Endothelial cell of umbilical vein (primary cell): ENCODE results near the gene FAAP100. TPM values are rescaled to one million over a fixed set of nuclear protein-coding genes. Genes with fewer than 3 reads are reported as not detected.

Experiments used
- BruUV-seq: library from RNA; stranded (reverse); fragments of 400-500 nt; replicated peaks from 2 replicates; lab custom pipeline; 2021; lab: Mats Ljungman, UMichigan
- CTCF ChIA-PET: fragments of 300-600, 350-600 bp; sonication (Branson Sonifier 250); formaldehyde crosslinking; loops from one replicate; lab custom pipeline; 2021; ENCODE audit warnings: antibody characterized with exemption, inconsistent platforms; lab: Charles Lee
- POLR2A ChIA-PET: fragments of 300-600, 350-600 bp; sonication (Branson Sonifier 250); formaldehyde crosslinking; loops from one replicate; lab custom pipeline; 2021; ENCODE audit warnings: antibody characterized with exemption, inconsistent platforms; lab: Charles Lee
- DNase-seq: peaks from one replicate; pipeline ENCODE4 v3.0.0-alpha.2; 2011; ENCODE audit warnings: low read depth, low spot score
- FAIRE-seq: peaks from 2 replicates; lab custom pipeline; 2011; peaks lifted over from hg19 to GRCh38; lab: Jason Lieb, UNC
- H2AFZ ChIP-seq: 2 replicates; pipeline ENCODE4 v1.6.0; 2012; ENCODE audit warnings: low read depth, low read length, control low read depth, inconsistent platforms
- H3K27ac ChIP-seq: 2 replicates; pipeline ENCODE4 v1.5.1; 2011; ENCODE audit warnings: low read depth, mild to moderate bottlenecking, control low read depth, low read length, moderate library complexity; ENCODE audit not compliant: insufficient read depth
- H3K27me3 ChIP-seq, 2 experiments: 2 replicates each; pipeline versions ENCODE4 v1.6.0 to v1.6.1; 2011; ENCODE audit warnings: low read length in 2 of 2, mixed read lengths in 1 of 2; ENCODE audit not compliant: control insufficient read depth in 2 of 2, insufficient read depth in 2 of 2
- H3K36me3 ChIP-seq, 2 experiments: 2 replicates in 1 of 2; 3 replicates in 1 of 2; pipeline ENCODE4 v1.5.1; 2011; ENCODE audit warnings: low read length in 2 of 2, mild to moderate bottlenecking in 1 of 2, moderate library complexity in 1 of 2; ENCODE audit not compliant: control insufficient read depth in 2 of 2, insufficient read depth in 2 of 2; ENCODE audit errors: extremely low read depth in 1 of 2
- H3K4me1 ChIP-seq: 3 replicates; pipeline ENCODE4 v1.5.1; 2011; ENCODE audit warnings: mild to moderate bottlenecking, low read length; ENCODE audit not compliant: control insufficient read depth, insufficient read depth; ENCODE audit errors: extremely low read depth
- H3K4me2 ChIP-seq: 2 replicates; pipeline ENCODE4 v1.6.1; 2011; ENCODE audit warnings: low read length, control low read depth, mixed read lengths; ENCODE audit not compliant: insufficient read depth
- H3K4me3 ChIP-seq, 3 experiments: fragments of 200-600 bp in 1 of 3; sonication (generic), shearing (Covaris generic) in 1 of 3; replicated peaks in 1 of 3; 2 replicates each; pipeline ENCODE4 v1.5.1; 2011 to 2016; ENCODE audit warnings: control low read depth in 3 of 3, low read length in 3 of 3, mild to moderate bottlenecking in 2 of 3, inconsistent platforms in 1 of 3, low read depth in 1 of 3, moderate library complexity in 1 of 3; ENCODE audit not compliant: insufficient read depth in 1 of 3
- H3K79me2 ChIP-seq: 2 replicates; pipeline ENCODE4 v1.6.0; 2012; ENCODE audit warnings: low read length, inconsistent platforms; ENCODE audit not compliant: control insufficient read depth, insufficient read depth
- H3K9ac ChIP-seq: replicated peaks from 2 replicates; pipeline ENCODE3; 2011; ENCODE audit warnings: low read length, control low read depth; ENCODE audit not compliant: insufficient read depth; ENCODE audit errors: extremely low read depth
- H3K9me1 ChIP-seq: replicated peaks from 3 replicates; pipeline ENCODE4 v1.6.0; 2011; ENCODE audit warnings: mild to moderate bottlenecking, low read length; ENCODE audit not compliant: control insufficient read depth, insufficient read depth; ENCODE audit errors: extremely low read depth
- H3K9me3 ChIP-seq: replicated peaks from 2 replicates; pipeline ENCODE4 v1.5.1; 2012; ENCODE audit warnings: low read length, inconsistent platforms; ENCODE audit not compliant: control insufficient read depth, insufficient read depth
- H4K20me1 ChIP-seq: replicated peaks from 2 replicates; pipeline ENCODE3; 2011; ENCODE audit warnings: mild to moderate bottlenecking, low read length; ENCODE audit not compliant: control insufficient read depth, insufficient read depth; ENCODE audit errors: extremely low read depth
- EZH2 ChIP-seq: IDR thresholded peaks from 2 replicates; pipeline ENCODE4 v1.6.1; 2012; ENCODE audit warnings: borderline replicate concordance, low read depth, mild to moderate bottlenecking, moderate library complexity, low read length, inconsistent platforms; ENCODE audit not compliant: severe bottlenecking
- FOS ChIP-seq: IDR thresholded peaks from 2 replicates; pipeline ENCODE4 v1.6.1; 2011; ENCODE audit warnings: mild to moderate bottlenecking, low read length, moderate library complexity, borderline replicate concordance; ENCODE audit not compliant: insufficient read depth
- GATA2 ChIP-seq: IDR thresholded peaks from 2 replicates; pipeline ENCODE4 v1.7.0; 2011; ENCODE audit warnings: low read depth, mild to moderate bottlenecking, moderate library complexity, mixed read lengths, low read length; ENCODE audit not compliant: insufficient read length, insufficient read depth
- JUN ChIP-seq: IDR thresholded peaks from 2 replicates; pipeline ENCODE4 v1.6.1; 2011; ENCODE audit warnings: borderline replicate concordance, low read depth; ENCODE audit not compliant: insufficient read length, insufficient read depth
- MYC ChIP-seq: IDR thresholded peaks from one replicate; pipeline ENCODE4 v1.6.1; 2011; ENCODE audit warnings: mild to moderate bottlenecking, low read depth, low read length
- POLR2A ChIP-seq: IDR thresholded peaks from 2 replicates; pipeline ENCODE4 v1.6.1; 2012; ENCODE audit warnings: low read depth, mild to moderate bottlenecking, control low read depth, low read length
- POLR2AphosphoS5 ChIP-seq: IDR thresholded peaks from 2 replicates; pipeline ENCODE4 v1.6.1; 2012; ENCODE audit warnings: low read depth, mild to moderate bottlenecking, control low read depth, low read length, moderate library complexity; ENCODE audit not compliant: insufficient read depth
- dilution Hi-C: fragments of 300-500 bp; cut with MboI; formaldehyde crosslinking; loops from one replicate; pipeline ENCODE4 v1.15.0; 2019; ENCODE audit warnings: low sequenced_read_pairs; ENCODE audit not compliant: extremely low pct_ligation_motif_present
- intact Hi-C: fragments of 100-400 bp; cut with micrococcal nuclease; formaldehyde crosslinking; loops from one replicate; pipeline ENCODE4 v1.10.0; 2022
- polyA plus RNA-seq, 4 experiments: library from polyadenylated mRNA; depleted of rRNA in 3 of 4; stranded (reverse) in 3 of 4; unstranded in 1 of 4; fragments of >200 nt; gene quantifications; 2 replicates each; pipeline versions ENCODE4 v1.2.1 to v1.2.3, GENCODE V29; 2011 to 2012; ENCODE audit warnings: missing spikeins in 1 of 4
- total RNA-seq: library from RNA; stranded (reverse); gene quantifications from 2 replicates; pipeline ENCODE4 v1.2.3, GENCODE V29; 2021
- TF ChIP-seq, protein P1 (sequence below): IDR thresholded peaks from 2 replicates; pipeline ENCODE4 v1.6.1; 2011; ENCODE audit not compliant: insufficient read depth, insufficient read length
- TF ChIP-seq, protein P2 (sequence below), 2 donors: IDR thresholded peaks; 1 replicate in 1 of 2; 2 replicates in 1 of 2; pipeline ENCODE4 v1.5.1; 2011; ENCODE audit warnings: low read length in 2 of 2, mild to moderate bottlenecking in 2 of 2, moderate library complexity in 2 of 2, control low read depth in 1 of 2, inconsistent platforms in 1 of 2, low read depth in 1 of 2; ENCODE audit not compliant: insufficient read depth in 1 of 2; ENCODE audit errors: extremely low read depth in 1 of 2

The FAAP100 gene
- total and polyA plus RNA-seq, 2 donors (not counting 3 experiments of a cell fraction or from before 2014, with no cell fraction given) = 35.4 to 54.3 TPM

DNA sequence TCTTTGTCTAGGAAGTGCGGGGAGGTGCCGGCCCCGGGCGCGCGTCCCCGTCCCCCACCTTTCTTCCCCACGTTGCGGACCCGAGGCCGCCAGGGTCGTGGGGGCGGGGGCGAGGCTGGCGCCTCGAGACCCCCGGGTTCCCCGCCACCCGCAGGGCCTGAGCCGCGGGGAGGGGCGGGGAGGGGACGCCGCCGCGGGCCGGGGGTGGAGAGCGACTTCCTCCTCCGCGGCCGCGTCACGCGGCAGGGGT is 37.7 kb downstream of the FAAP100 start:
- H3K27ac ChIP-seq = peak overlapping the region; percentile 60
- H3K9ac ChIP-seq = peak overlapping the region; percentile 56
- no peak for TF ChIP-seq EZH2
- no peak for TF ChIP-seq FOS
- TF ChIP-seq, protein P1, sequence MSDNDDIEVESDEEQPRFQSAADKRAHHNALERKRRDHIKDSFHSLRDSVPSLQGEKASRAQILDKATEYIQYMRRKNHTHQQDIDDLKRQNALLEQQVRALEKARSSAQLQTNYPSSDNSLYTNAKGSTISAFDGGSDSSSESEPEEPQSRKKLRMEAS = no peak
- TF ChIP-seq JUN = no peak
- TF ChIP-seq, protein P2, sequence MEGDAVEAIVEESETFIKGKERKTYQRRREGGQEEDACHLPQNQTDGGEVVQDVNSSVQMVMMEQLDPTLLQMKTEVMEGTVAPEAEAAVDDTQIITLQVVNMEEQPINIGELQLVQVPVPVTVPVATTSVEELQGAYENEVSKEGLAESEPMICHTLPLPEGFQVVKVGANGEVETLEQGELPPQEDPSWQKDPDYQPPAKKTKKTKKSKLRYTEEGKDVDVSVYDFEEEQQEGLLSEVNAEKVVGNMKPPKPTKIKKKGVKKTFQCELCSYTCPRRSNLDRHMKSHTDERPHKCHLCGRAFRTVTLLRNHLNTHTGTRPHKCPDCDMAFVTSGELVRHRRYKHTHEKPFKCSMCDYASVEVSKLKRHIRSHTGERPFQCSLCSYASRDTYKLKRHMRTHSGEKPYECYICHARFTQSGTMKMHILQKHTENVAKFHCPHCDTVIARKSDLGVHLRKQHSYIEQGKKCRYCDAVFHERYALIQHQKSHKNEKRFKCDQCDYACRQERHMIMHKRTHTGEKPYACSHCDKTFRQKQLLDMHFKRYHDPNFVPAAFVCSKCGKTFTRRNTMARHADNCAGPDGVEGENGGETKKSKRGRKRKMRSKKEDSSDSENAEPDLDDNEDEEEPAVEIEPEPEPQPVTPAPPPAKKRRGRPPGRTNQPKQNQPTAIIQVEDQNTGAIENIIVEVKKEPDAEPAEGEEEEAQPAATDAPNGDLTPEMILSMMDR (IDR thresholded peaks at IDR 0.05; ENCODE audit: extremely low read depth in 1 of 2, insufficient read depth in 1 of 2, low read depth in 1 of 2, low read length in 2 of 2) = no peak
- TF ChIP-seq GATA2 = no peak
- TF ChIP-seq POLR2AphosphoS5 = no peak
- TF ChIP-seq MYC = no peak
- no peak for TF ChIP-seq POLR2A
- CTCF ChIA-PET = no interaction called here
- POLR2A ChIA-PET = interaction anchor here (0.6 kb wide), 1 partner anchor 52 kb away, joined by 3 read pairs; no protein-coding TSS in a partner anchor
- no peaks in the 10 kb centered on the region for H3K27me3 ChIP-seq
- H4K20me1 ChIP-seq = peaks cover 2% of the 10 kb centered on the region
- H3K9me3 ChIP-seq = no peaks in the 10 kb centered on the region
- peak overlapping the region in 2 of 3 experiments; percentile 40 to 55 for H3K4me3 ChIP-seq
- no TSS peak for BruUV-seq
- no peaks in the 10 kb centered on the region for H3K9me1 ChIP-seq
- DNase-seq (no peak), FAIRE-seq (no peak)
- H3K79me2 ChIP-seq = peaks cover 56% of the 10 kb centered on the region
- no peak overlapping the region for H2AFZ ChIP-seq
- H3K36me3 ChIP-seq = peaks cover 11 to 20% of the 10 kb centered on the region in 2 experiments
- intact Hi-C loops (loop anchor here (2.0 to 5.0 kb wide), 2 partner anchors 120 to 262 kb away; partner anchors contain the start of gene BAHCC1), dilution Hi-C loops (no loop called here)
- peak overlapping the region; percentile 73 for H3K4me2 ChIP-seq
- H3K4me1 ChIP-seq = peaks cover 35% of the 10 kb centered on the region
